Stimulated activated CD4-positive, alpha-beta T cell treated with anti-CD3 and anti-CD28 coated beads, TNF-alpha, amount 100 ng/mL, for 1 hour (primary cell): ENCODE data around the gene B4GAT1.

Source experiments
- DNase-seq, 3 donors: peaks; one replicate each; pipeline ENCODE4 v3.0.0-alpha.2; 2020; ENCODE audit warnings: low read depth in 3 of 3, low spot score in 1 of 3

B4GAT1 gene

GRCh38 chr11:66338276-66339161, 8.9 kb downstream of the B4GAT1 start:
- DNase-seq, result no peak

DNA sequence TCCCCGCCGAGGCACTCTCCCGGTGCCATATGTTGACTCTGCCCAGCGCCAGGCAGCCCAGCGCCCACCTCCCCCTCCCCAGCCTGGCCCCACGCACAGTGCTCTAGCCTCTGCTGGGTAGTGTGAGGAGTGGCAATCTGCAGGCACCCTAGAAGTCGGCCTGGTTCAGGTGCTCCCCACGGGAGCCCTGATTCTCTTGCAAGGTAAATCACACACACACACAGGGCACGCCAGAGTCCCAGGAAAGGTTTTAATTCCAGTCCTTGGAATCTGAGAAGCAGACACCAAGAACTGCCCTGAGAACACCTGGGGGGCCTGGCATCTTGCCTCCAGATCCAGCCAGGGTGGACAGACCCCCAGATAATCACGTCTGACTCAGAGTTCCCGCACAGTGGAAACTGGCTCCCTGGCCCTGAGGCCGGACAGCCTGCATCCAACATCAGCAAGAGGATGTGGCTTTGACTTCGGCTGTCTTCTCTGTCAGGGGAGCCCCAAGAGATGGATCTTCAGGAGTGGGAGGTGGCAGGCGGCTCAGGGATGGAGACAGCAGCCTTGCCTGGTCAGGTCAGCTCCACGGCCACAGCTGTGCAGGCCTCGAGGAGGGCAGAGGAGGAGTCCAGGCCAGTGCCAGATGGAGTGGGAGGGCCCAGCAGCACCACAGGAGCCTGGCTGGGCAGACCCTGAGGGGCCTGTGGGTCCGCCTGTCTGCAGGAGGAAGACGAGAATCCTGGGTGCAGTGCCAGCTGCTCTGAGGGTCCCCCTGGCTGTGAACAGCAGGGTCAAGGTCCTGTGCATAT, 10.1 kb downstream of the B4GAT1 start:
- no peak for DNase-seq

- DNase-seq, result no peak
Measured at GRCh38 chr11:66336234-66337102, 11.0 kb downstream of the B4GAT1 start, which contains the start of gene RIN1. RIN1 (minus strand) TSS chr11:66336434; CDS start chr11:66336402, 32 bp downstream.

- no peak for DNase-seq
Measured at GRCh38 chr11:66335531-66336233, 11.7 kb downstream of the B4GAT1 start.

DNA sequence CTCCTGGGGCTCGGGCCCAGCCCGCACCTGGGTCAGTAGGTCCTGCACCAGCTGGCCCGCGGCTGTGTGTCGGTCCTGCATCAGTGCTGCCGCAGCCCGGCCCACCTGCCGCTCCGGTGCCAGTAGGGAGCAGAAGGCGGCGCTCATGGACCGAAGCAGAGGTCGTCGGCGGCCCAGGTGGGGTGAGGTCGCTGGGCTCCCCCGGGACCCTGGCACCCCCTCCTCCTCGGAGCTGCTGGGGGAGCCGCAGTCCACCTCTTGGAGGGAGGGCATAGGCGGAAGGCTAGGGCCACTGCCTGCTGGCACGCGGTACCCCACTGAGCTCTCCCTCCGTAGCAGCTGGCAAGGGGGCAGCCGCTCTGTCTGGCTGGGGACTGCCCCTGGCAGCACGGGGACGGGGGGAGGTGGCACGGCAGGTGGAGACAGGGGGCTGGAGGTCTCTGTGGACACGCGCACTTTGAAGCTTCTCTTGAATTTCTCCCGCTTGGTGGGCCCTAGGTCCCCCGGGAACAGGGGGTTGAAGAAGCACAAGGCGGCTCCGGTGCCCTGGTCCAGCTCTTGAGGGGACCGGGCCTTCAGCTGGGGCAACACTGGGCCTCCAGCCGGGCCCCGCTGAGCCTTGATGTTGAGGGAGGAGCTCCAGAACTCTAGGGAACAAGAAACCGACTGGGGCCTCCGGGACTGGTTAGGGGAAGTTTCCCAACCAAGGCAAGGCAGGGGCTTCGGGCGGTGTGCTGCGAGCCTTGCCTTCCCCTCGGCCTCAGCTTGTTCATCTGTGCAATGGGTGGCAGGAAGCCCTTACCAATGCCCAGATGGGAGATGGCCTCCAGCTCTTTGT, 12.6 kb downstream of the B4GAT1 start:
- DNase-seq, result no peak

GRCh38 chr11:66333896-66334604, 13.4 kb downstream of the B4GAT1 start:
- DNase-seq, result no peak

DNA sequence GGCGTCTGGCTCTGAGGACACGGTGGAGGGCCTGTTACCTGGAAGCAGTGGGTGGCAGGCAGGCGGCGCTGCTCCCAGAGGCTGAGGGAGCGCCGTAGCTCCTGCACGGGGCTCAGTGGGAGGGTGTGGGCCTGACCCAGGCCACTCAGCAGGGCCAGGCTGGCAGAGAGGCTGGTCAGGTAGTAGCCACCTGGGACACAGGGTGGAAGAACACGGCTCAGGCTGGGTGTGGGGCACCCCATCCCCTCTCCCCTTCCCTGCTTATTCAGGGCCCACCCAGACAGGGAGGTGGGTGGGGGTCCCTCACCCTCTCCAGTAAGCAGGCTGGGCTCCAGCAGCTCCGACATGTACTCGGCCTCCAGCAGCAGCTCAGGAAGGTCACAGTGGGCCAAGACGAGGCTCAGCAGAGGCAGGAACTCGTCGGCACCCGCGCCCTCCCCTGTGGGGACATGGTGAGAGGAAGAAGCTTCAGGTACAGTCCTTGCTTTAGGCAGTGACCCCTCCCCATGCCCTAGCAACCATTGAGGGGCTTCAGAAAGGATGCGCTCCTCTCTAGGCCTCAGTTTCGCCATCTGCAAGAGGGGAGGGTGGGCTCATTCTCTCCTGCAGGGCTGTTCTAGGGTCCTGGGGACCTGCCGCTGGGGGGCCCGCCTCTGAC, 14.1 kb downstream of the B4GAT1 start:
- DNase-seq, result no peak

- DNase-seq, result no peak
Measured at GRCh38 chr11:66332371-66333219, 14.8 kb downstream of the B4GAT1 start.

- no peak for DNase-seq
Measured at GRCh38 chr11:66331542-66332370, 15.7 kb downstream of the B4GAT1 start.

- DNase-seq, result no peak
Measured at GRCh38 chr11:66330931-66331330, 16.5 kb downstream of the B4GAT1 start.

DNA sequence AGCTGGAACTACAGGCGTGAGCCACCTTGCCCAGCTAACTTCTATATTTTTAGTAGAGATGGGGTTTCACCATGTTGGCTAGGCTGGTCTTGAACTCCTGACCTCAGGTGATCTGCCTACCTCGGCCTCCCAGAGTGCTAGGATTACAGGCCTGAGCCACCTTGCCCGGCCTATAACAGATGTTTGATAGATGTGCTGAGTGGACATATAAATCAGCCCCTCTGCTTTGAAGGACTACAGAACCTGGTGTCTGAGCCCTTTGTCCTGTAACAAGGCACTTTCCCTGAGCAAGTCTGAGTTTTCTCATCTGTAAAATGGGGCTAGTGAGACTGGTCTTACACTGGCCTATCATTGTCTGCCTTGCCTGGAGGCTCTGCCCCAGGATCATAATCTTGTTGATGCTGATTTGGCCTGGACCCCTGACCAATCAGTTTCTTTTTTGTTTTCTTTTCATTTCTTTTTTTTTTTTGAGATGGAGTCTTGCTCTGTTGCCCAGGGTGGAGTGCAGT, 18.2 kb downstream of the B4GAT1 start:
- no peak for DNase-seq

DNA sequence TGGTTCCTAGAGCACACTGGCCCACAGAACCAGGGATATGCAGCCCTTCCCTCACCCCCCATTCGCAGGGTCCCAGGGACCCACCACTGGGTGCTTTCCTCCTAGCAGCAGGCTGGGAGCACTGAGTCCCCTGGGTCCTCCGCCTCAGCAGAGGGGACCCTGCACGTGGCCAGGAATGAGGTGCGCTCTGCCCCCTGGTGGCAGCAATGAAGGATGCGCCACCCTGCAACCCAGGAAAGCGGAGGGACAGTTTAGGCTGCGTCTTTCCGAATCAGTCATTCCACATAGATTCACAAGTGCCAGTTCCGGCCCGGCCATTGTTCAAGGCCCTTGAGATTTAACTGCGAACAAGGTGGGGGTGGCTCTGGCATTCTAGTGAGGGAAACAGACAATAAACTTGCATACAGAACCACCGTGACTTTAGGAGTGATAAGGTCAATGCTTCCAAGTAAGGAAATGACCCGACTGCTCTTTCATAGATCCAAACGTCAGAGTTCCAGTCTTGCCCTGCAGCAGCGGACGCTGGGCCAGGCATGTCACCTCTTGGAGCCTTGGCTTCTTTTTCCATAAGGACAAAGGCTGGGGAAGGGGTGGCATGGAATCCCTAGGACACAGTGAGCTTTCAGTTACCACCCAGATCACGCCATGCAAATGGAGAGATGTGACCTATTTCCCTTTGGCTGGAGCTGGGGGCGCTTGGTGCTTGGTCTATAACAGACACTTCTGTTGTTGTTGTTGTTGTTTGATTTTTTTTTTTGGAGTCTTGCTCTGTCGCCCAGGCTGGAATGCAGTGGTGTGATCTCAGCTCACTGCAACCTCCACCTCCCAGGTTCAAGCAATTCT, 18.9 kb downstream of the B4GAT1 start:
- DNase-seq, result peak; percentile 49 to 74 (median 70)

- no peak for DNase-seq
Measured at GRCh38 chr11:66328031-66328301, 19.5 kb downstream of the B4GAT1 start.

DNA sequence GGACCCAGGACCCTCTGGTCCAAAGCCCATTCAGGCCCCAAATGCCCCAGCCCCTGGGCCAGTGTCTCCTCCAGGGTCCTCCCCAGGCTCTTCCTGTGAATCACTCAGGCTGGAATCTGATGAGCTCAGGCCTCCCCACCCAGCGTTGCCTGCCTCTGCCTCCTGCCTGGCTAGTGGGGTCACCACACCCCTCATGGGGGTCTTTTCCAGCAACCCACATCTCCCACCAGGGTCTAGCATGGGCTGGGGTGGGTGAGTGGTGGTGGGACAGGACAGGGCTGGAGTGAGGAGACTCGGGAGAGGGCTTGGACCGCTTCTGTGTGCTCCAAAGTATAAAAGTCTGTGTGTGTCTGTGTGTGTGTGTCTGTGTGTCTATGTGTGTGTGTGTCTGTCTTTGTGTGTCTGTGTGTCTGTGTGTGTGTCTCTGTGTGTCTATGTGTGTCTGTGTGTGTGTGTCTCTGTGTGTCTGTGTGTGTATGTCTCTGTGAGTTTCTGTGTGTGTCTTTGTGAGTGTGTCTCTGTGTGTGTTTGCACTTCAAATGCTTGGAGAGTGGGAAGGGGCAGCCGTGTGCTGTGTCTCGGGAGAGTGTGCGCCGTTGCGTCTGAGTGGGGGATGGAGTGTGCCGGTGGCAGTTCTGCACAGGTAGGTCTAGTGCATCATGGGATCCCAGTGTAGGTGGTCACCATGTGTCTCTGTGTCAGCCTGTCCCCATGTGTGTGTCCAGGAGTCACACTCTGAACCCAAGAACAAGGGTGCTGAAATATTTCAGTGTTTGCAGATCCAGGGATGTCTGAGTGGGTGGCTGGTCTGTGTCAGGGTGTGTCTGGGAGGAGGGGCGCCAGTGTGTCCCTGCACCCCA, 20.0 kb downstream of the B4GAT1 start:
- no peak for DNase-seq
